ENCODE data around the gene RPL27. TPM values are rescaled to one million over a fixed set of nuclear protein-coding genes. Genes with fewer than 3 reads are reported as not detected.

The RPL27 gene
- total RNA-seq, 1 donor from 2014 or later, result 1,058 TPM

Other genes with a start within 250 kb of the RPL27 start
- 9.7 and 13.1 TPM in 2 replicates for gene RAMP2, start 237.2 kb upstream of the RPL27 start, total RNA-seq
- 46.5 and 53.4 TPM in 2 replicates for gene VPS25, start 225.0 kb upstream of the RPL27 start, total RNA-seq
- 3.4 TPM in 2 replicates for gene WNK4, start 217.8 kb upstream of the RPL27 start, total RNA-seq
- 52.5 and 75.7 TPM in 2 replicates for gene COA3, start 199.7 kb upstream of the RPL27 start, total RNA-seq
- 0.34 TPM in 1 of 2 replicates, not detected in the other for gene CNTD1, start 199.6 kb upstream of the RPL27 start, total RNA-seq
- 133 and 168 TPM in 2 replicates for gene BECN1, start 174.1 kb upstream of the RPL27 start, total RNA-seq
- gene PSME3, start 165.0 kb upstream of the RPL27 start, total RNA-seq, result 77.6 and 128 TPM in 2 replicates
- 0.42 and 0.85 TPM in 2 replicates for gene AOC2, start 153.8 kb upstream of the RPL27 start, total RNA-seq
- 0.17 and 0.51 TPM in 2 replicates for gene AOC3, start 147.2 kb upstream of the RPL27 start, total RNA-seq
- gene G6PC1, start 97.6 kb upstream of the RPL27 start, total RNA-seq, result not detected in 2 replicates
- gene AARSD1, start 34.0 kb upstream of the RPL27 start, total RNA-seq, result 16.5 and 20.3 TPM in 2 replicates
- 0.14 TPM in 1 of 2 replicates, not detected in the other for gene PTGES3L, start 18.3 kb upstream of the RPL27 start, total RNA-seq
- 10.1 and 14.1 TPM in 2 replicates for gene RUNDC1, start 17.9 kb upstream of the RPL27 start, total RNA-seq
- 15.9 and 19.4 TPM in 2 replicates for gene IFI35, start 8.4 kb downstream of the RPL27 start, total RNA-seq
- 195 and 261 TPM in 2 replicates for gene VAT1, start 24.0 kb downstream of the RPL27 start, total RNA-seq
- 0.14 and 0.17 TPM in 2 replicates for gene RND2, start 26.8 kb downstream of the RPL27 start, total RNA-seq
- 10.7 and 29.5 TPM in 2 replicates for gene BRCA1, start 126.9 kb downstream of the RPL27 start, total RNA-seq
- gene NBR1, start 172.8 kb downstream of the RPL27 start, total RNA-seq, result 123 and 137 TPM in 2 replicates
- 2.4 and 2.5 TPM in 2 replicates for gene TMEM106A, start 213.5 kb downstream of the RPL27 start, total RNA-seq
- 0.14 TPM in 1 of 2 replicates, not detected in the other for gene CCDC200, start 230.2 kb downstream of the RPL27 start, total RNA-seq
- gene RNU2-1, start 235.6 kb downstream of the RPL27 start, total RNA-seq, result not detected in 2 replicates

Measured in dermis blood vessel endothelial cell (primary cell).